Measurements from ENCODE around the gene GOT2.
"Not testable (repeated sequence)": the region's sequence is repeated elsewhere in the genome, so short reads cannot be mapped to it uniquely, and the experiment has no call there.

GOT2 gene

DNA sequence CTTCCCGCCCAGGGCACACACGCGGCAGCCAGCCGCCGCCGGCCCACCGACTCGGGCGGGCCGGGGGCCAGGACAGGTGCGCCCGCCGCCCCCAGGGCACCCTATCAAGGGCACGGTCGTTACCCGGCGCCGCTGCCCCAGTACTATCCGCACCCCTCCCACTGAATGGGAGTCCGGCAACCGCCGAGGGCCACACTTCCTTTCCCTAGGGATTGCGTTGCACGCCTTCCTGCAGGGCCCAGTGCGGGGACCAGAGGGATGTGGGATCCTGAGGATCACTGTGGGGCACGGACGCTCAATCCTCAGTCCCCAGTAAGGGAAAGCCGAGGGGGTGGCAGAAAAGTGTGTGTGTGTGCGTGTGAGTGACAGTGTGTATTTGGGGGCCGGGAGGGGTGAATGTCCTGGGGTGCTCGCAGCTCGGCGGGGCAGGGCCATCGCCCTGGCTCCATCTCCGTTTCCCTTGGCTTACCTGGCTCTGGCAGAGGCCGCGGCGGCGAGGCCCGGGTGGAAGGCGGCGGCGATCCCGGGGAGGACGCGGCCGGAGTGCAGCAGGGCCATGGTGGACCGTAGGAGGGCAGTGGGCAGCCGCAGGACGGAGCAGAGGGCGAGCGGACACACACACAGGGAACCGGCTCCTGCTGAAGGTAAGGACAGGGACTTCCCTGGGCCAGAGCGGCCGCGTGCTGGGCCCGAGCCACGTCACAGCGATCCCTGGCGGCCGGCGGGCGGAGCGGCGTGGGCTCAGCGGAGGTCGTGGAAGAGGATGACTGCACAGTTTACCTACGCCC, at the start of gene GOT2:
Gene GOT2 (minus strand): TSS at position 646 of the 788 bp plus-strand sequence. CDS start 88 bp downstream, at position 558.
- DNase-seq: peak; percentile 6

DNA sequence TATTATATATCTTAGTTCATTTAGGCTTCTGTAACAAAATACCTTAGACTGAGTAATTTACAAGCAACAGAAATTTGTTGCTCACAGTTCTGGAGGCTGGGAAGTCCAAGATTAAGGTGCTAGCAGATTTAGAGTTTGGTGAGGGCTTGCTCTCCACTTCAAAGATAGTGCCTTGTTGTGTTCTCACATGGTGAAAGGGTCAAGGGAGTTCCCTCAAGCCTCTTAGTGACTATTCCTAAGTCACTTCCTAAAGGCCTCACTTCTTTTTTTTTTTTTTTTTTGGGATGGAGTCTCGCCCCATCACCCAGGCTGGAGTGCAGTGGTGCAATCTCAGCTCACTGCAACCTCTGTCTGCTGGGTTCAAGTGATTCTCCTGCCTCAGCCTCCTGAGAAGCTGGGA, 45.2 kb upstream of the GOT2 start:
- not testable (repeated sequence) for DNase-seq

DNA sequence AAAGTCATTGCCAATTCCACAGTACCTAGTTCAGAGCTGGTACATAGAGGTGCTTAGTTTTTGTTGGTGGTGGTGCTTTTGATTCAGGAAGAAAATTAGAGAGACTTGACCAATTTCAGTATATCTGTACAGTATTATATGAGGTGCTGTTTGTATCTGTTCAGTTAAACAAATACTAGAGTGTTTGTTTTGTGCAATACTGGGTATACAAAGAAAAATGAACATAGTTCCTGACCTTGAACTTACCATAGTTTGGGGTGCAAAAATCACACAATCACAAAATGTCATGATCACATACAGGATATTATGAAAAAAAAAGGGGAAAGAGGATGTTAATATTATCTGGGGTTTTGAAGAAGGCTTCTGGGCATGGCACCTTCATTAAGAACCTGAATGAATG, 39.8 kb upstream of the GOT2 start:
- DNase-seq: no peak

DNA sequence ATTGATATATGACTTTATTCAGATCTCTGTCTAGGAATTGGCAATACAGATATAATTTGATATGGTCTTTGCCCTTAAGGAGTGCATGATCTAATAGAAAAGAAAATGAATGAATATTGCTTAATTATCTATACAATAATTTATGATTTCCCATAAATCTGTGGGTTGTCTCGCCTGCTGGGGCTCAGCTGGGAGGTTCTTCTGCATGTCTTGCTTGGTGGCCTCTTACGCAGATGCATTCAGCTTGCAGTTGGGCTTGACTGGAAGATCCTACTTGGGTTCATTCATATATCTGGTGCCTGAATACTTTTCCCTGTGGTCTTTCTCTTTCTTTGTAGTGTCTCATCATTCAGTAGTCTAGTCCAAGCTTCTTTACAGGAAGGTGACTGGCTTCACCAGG, 34.0 kb upstream of the GOT2 start:
- DNase-seq: no peak

DNA sequence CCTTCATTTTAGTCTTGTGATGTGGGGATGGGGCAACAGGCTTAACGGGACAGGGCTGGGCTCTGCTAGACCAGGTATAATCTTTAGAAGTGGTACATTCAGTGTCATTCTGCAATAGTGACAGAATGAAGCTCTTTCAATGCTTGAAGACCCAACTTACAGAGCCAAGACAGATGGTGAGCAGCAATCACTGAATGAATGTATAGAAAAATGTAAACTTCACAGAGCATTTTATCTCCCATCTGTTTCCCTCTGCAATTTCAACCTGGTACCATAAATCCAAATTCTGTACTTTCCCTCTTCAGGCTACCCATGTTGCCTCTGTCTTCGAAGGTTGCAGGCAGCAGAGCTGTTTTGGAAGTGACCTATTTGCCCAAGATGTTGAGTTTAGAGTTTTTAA, 33.5 kb upstream of the GOT2 start:
- DNase-seq: no peak

DNA sequence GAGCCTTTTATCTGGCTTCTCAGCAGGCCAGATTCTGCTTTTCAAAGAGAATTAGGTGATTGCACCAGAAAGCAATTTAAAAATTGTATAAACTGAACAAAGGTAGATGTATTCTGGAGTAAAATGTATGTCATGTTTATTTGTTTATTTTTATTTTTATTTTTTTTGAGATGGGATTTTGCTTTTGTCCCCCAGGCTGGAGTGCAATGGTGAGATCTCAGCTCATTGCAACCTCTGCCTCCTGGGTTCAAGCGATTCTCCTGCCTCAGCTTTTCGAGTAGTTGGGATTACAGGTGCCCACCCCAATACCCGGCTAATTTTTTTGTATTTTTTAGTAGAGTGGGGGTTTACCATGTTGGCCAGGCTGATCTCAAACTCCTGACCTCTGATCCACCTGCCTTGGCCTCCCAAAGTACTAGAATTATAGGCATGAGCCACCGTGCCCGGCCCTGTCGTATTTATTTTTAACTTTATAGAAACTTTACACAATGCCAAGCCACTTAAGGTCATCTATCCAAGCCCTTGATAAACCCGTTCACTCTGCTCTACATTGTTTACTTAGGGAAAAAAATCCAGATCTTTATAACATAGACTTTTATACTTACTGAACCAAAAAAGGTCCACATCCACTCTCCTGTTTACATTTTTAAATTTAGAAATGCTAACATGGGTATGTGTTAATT, 22.7 kb upstream of the GOT2 start:
- DNase-seq: no peak

DNA sequence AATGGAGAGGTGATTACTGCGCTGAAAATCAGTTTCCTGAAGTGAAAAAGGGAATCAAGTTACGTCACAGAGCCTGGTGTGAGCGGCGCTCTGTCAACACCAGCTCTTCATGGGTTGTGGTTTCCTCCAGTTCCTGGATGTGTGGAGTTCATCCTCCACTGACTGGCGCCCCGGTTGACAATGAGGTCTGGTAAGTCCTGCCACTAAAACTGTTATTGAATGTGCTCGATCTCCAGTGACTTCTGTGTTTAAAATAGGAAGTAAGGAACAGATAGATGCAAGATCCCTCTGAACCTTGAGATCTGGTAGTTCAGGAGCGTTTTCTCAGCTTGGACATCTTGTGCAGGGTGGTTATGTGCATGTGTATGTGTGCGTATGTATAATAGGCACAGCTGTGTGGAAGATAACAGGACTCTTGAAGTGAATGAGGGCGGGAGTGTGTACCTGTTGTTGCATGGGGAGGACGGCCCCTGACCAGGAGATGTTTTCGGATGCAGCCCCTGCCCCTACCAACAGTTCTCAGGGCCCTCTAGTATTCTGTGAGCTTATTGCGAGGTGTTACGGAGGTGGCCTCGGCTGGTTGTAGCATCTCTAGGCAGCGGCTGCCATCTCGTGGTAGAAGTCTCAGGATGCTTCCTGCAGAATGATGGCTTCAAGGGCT, 22.0 kb upstream of the GOT2 start:
- DNase-seq: no peak

DNA sequence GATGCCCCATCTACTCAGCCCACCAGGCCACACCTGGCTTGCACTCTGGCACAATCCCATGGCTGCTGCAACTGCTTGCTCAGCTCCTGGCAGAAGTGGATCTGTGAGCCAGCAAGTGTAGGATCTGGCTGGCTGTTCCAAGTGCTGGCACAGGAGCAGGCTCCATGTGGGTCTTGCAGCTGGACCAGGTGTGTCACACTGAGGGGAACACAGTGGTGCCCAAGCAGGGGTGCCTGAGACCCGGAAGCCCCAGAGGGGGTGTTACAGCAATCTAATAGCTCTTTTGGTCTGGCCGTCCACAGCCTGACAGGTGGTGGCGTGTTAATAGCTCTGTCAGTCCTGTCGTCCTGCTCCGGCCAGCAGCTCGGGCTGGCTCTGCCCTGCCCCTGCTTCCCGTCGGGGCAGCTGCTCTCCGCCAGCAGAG, 19.6 kb upstream of the GOT2 start:
- no peak for DNase-seq

DNA sequence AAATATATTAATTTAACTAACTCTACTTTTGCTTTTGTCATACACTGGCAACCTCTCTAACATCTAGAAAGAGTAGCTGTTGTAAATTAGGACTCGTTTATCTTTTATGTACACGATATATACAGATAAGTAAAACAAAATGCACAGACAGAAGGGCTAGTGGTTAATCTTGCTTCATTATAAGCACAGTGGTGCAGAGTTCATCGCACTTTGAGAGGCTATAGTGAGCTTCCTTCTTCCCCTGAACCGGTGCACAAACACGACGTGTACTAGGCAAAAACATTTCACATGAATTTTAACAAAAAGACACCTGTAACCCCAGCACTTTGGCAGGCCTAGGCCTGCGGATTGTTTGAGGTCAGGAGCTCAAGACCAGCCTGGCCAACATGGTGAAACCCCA, 10.4 kb upstream of the GOT2 start:
- DNase-seq: no peak

DNA sequence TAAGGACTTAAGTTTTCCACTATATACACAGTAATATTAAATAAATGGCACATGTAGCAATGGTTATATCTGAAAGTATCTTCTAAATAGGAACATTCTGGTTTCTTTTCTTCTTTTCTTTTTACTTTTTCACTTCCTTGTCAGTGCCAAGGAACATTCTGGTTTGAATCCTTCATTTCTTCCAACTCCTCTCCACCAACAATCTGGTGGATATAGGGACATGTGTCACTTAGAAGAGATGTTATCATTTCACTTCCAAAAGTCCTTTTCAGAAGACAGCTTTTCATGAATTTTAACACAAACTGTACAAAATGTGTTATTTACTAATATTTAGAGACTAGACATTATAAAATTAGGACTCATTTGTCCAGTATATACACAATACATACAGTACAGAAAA, 7.9 kb upstream of the GOT2 start:
- no peak for DNase-seq

DNA sequence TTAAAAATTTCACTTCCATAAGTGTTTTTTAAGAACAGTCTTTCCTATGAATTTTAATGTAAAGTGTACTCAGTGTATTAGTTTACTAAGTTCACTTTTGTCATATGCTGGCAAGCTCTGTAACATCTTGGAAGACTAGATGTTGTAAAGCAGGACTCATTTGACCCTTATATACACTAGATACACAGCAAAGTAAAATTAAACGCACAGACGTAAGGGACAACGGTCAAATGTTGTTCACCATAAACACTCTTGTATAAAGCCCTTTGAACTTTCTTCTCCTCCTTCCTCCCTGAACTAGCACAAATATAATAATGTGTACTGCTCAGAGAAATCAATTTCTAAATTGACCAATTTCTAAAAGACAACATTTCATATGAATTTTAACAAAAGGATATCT, 7.0 kb upstream of the GOT2 start:
- DNase-seq: no peak

DNA sequence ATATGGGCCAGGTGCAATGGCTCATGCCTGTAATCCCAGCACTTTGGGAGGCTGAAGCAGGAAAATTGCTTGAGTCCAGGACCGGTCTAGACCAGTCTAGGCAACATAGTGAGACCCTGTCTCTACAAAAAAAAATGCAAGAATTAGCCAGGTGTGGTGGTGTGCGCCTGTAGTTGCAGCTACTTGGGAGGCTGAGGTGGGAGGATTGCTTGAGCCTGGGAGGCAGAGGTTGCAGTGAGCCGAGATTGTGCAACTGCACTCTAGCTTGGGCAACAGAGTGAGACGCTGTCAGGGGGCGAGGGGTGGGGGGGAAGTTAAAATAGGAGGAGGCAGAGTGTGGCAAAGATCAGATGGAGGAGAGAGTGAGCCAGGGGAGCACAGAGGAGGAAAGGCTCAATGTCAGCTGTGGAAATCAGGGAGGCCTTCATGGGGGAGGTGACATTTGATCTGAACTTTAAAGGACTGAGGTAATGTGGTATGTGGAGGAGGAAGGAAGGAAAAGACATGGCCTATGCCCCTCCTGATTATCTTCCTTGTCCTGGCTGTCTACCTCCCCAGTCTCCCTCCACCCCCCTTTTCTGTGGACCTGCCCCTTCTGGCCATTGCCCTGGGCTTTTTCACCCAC, 4.7 kb upstream of the GOT2 start:
- DNase-seq: no peak

DNA sequence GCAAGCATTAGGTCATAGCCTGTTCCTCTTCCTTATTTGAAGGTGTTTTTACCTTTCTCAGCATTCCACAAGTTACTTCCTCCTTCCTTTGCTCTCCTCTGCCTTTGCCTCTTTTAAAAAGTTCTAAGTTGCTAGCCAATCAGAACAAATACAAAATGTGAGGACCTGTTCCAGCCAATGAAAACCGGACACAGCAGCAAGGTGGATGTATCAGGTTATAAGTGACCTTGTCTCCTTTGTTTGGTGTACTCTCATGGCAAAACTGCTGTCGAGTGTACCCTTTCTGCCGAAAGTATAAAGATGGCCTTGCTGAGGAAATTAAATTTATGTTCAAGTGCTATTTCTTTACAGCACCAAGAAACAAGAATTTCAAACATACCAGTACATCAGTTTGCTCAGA, 2.2 kb upstream of the GOT2 start:
- DNase-seq: not testable (repeated sequence)

DNA sequence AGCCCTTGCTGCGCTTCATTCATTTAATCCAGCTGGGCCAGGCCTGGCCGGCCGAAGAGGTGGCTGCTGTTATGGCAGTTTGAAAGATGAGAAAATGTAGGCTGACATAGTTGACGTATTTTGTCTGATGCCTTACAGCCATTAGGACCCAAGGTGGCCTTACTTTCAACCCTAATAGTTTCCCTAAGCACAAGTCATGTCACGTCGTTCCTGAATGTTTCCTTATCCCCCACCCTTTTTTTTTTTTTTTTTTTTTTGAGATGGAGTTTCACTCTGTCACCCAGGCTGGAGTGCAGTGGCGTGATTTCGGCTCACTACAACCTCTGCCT, 307 bp upstream of the GOT2 start:
- no peak for DNase-seq

DNA sequence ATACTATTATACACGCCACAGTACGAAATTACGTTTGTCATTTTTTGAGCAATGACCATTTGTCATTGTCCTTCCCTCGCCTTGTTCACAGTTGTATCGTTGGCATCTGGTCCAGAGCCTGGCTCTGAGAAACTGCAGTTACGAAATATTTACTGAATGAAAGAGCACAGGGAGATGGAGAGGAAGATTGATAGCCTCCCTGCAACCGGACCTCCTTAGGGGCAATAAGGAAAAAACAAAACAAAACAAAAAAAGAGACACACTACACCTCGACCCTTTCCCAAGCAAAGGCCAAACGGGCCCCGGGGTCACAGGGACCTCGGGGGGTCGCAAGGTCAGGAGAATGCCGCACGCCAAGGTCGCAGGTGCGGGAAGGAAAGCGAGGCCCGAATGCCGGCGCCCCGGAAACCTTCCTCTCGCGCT, 857 bp downstream of the GOT2 start:
- DNase-seq: no peak

DNA sequence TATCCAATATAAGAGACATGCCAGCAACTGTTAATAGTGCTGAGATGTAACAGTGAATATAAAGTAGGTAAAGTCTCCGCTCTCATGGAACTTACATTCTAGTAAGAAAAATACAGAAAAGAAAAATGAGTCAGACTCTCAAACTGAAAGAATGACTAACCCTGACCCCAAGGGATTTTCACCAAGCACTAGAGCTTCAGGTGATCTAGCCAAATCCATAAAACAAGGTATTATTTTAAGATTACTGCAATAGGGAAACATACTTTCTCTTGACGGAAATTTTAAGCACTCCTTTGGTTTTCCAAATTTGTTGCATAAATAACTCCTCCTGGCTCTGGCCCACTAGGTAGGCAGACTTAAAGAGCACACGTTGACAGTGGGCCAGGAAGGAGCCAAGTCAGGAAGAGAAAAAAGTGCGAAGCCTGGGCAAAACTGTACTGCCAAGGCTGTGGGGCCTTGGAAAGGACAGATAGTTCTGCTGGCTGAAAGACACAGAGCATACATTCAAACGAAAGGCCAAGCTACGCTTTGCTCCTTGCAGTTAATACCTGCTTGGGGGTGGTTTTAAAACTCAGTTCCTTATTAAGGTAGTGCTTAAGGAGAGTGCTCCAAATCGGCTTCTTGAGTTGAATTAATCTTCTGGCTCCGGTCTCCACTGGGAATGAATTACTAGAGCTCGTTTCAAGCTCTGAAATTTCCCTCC, 1.4 kb downstream of the GOT2 start:
- DNase-seq: no peak

DNA sequence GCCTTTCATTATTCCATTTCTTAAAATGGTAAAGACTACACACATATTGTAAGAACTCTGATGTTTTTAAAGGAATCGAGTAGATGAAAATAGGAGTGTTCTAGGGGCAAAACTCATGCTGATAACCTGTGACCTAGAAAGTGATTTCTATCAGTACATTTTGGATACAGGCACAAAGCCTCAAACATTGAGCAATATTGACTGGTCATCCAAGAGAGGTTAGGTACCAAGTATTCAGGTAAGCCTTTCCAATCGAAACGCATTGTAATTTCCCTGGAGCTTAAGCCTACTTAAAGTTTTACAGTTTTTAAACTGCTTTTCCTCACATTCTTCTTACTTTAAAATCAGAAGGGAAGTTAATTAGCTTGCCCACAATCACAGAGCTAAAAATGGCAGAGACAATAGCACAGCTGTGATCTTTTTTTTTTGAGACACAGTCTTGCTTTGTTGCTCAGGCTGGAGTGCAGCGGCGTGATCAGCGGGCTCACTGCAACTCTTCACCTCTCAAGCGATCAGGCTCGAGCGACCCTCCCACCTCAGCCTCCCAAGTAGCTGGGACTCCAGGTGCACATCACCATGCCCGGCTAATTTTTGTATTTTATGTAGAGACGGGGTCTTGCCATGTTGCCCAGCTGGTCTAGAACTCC, 3.3 kb downstream of the GOT2 start:
- no peak for DNase-seq

DNA sequence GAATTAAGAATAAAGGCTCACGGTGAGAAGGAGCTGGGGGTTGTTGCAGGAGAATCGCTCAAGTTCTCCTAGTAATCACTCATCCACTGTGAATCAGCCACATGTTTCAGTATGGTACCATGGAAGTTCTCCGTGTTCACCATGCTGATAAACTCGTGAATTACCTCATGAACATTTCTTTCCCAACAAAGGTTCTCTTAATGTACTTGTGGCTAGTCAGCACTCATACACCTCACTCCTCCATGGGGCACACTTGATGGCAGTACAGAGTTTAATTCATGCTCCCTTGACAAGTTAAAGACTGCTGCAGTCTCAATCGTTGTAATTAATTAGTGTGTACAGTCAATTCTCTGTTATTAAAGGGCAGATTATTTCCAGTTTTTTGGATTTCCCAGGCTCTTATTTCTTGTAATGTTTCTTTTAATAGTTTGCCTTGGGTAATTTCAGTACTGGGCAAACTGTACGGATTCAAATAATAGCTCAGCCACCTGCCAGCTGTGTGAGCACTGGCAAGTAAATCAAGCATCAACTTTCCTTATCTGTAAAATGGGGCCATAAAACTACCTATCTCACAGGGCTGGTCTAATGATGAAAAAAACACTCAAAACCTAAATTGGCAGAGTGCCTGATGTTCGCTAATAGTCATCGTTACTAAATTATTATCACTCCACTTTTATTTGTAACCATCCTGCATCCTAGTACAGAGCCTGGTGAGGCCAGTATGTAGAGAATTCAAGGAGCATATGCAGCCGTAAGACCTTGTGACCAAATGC, 6.1 kb downstream of the GOT2 start:
- no peak for DNase-seq

DNA sequence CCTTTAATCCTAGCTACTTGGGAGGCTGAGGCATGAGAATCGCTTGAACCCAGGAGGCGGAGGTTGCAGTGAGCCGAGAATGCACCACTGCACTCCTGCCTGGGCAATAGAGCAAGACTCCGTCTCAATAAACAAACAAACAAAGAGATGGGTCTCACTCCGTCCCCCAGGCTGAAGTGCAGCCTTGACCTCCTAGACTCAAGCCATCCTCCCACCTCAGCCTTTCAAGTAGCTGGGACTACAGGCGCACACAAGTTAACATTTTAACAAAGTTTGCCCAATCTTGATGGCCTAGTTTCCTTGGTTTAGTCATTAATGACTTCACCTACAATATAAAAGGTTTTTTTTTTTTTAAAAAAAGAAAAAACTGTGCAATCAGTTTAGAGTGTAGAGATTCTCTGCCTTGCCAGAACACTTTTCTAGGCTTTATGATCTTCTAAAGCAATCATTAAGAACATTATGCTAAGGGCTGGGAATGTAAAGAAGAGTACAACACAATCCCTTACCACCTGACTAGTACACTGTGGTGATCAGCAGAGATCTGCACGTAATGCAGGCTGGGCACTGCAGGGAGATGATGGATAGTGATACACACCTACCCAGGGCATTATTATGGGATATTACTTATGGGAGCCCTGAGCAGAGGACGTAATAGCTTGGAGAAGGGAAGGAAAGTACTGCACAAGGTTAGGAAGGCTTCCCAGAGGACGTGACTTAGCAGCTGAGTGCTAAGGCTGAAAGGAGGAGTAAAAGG, 6.9 kb downstream of the GOT2 start:
- no peak for DNase-seq

DNA sequence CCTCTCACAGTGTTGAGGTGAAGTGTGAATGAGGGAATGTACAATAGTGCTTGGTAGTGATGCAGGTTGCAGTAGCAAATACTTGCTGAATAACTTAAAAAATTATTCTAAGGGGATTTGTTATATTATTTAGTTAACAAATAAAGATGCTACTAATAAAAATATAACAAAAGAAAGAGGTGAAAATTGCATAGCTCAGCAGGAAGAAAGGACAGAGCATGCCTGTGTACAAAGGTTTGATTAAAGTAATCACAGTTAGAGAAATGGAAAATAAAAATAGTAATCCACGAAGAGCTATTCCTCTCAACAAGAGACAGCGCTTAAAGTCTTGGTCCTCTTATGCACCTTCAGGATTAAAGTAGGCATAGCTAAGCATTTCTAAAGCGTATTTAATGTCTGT, 11.0 kb downstream of the GOT2 start:
- no peak for DNase-seq

DNA sequence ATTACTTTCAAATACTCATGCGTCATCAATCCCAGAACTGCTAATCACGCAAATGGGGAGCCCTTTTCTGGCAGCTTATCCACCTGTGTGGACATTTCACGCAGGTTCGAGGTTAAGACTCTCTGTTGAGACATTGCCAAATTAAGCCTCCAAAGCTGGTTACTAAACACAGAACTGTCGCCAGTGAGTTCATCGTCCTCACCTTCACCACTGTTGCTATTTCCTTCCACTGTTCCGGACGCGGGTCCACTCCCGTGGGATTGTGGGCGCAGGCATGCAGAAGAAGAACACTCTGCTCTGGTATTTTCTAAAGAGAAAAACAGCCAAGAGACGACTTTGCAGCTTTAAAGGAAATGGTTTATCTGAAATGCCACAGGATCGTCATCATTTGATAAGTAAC, 16.1 kb downstream of the GOT2 start:
- no peak for DNase-seq
